Activated T-helper 17 cell treated with anti-CD3 and anti-CD28 coated beads, Interleukin-2, amount 50 U/mL, for 72 hours (primary cell): ENCODE data around the gene TUBB4B. TPM values are rescaled to one million over a fixed set of nuclear protein-coding genes. Genes with fewer than 3 reads are reported as not detected.

Experiments
- ATAC-seq: fragments of 150-1000 bp; cut with Tn5 transposase; replicated peaks from 2 replicates; pipeline ENCODE4 v1.10.0; 2021; ENCODE audit warnings: mild to moderate bottlenecking, moderate library complexity
- H3K27ac Mint-ChIP-seq: one replicate; pipeline ENCODE4 v1.8.0; 2022; ENCODE audit warnings: mixed read lengths
- H3K27me3 Mint-ChIP-seq: one replicate; pipeline ENCODE4 v1.8.0; 2022; ENCODE audit warnings: mixed read lengths
- H3K36me3 Mint-ChIP-seq: one replicate; pipeline ENCODE4 v1.8.0; 2022; ENCODE audit warnings: low read depth, mild to moderate bottlenecking, mixed read lengths
- H3K4me1 Mint-ChIP-seq: one replicate; pipeline ENCODE4 v1.8.0; 2022; ENCODE audit warnings: mixed read lengths
- H3K4me3 Mint-ChIP-seq: one replicate; pipeline ENCODE4 v1.8.0; 2022; ENCODE audit warnings: mild to moderate bottlenecking, mixed read lengths
- H3K9me3 Mint-ChIP-seq: one replicate; pipeline ENCODE4 v1.8.0; 2022; ENCODE audit warnings: mixed read lengths
- total RNA-seq, 2 donors: library from RNA; stranded (reverse); gene quantifications; one replicate each; pipeline ENCODE4 v1.2.3, GENCODE V29; 2022

Gene TUBB4B
- 100 to 1,000 TPM; 232 to 372 TPM for total RNA-seq

- Mint-ChIP-seq H3K4me1 (peaks cover 5% of the 10 kb centered on the region), H3K27me3 (no peaks in the 10 kb centered on the region), H3K4me3 (peak within 1 kb of the TSS; percentile 82), H3K9me3 (no peaks in the 10 kb centered on the region), H3K27ac (peak within 1 kb of the TSS; percentile 96), H3K36me3 (peaks cover 34% of the 10 kb centered on the region)
- ATAC-seq, result peak; percentile 87
These were observed at the start of gene TUBB4B for GRCh38 chr9:137240841-137241489. TUBB4B (plus strand) TSS chr9:137241287; CDS start chr9:137241361, 74 bp downstream.

- Mint-ChIP-seq H3K36me3 (peaks cover 8% of the 10 kb centered on the region), H3K4me1 (peaks cover 4% of the 10 kb centered on the region)
- ATAC-seq, result no peak
These were observed 49.2 kb upstream of the TUBB4B start for GRCh38 chr9:137191691-137192447.

GRCh38 chr9:137192448-137192780, 48.7 kb upstream of the TUBB4B start:
- ATAC-seq, result no peak
- Mint-ChIP-seq H3K9me3 (no peaks in the 10 kb centered on the region), H3K4me3 (no peak overlapping the region), H3K4me1 (peaks cover 3% of the 10 kb centered on the region), H3K36me3 (peaks cover 8% of the 10 kb centered on the region), H3K27me3 (no peaks in the 10 kb centered on the region), H3K27ac (no peak overlapping the region)

More at GRCh38 chr9:137191691-137192447, 49.2 kb upstream of the TUBB4B start:
- Mint-ChIP-seq H3K27ac (no peak overlapping the region), H3K9me3 (no peaks in the 10 kb centered on the region), H3K4me3 (no peak overlapping the region), H3K27me3 (no peaks in the 10 kb centered on the region)

- no peaks in the 10 kb centered on the region for H3K9me3 Mint-ChIP-seq
- no peaks in the 10 kb centered on the region for H3K4me1 Mint-ChIP-seq
- peaks cover 8% of the 10 kb centered on the region for H3K36me3 Mint-ChIP-seq
- no peaks in the 10 kb centered on the region for H3K27me3 Mint-ChIP-seq
- no peak for ATAC-seq
- H3K27ac Mint-ChIP-seq, result no peak overlapping the region
- no peak overlapping the region for H3K4me3 Mint-ChIP-seq
These were observed 48.2 kb upstream of the TUBB4B start for GRCh38 chr9:137192859-137193258.

- ATAC-seq, result no peak
- no peaks in the 10 kb centered on the region for H3K9me3 Mint-ChIP-seq
These were observed 47.3 kb upstream of the TUBB4B start for GRCh38 chr9:137193771-137194170.

GRCh38 chr9:137194388-137194787, 46.7 kb upstream of the TUBB4B start:
- H3K27me3 Mint-ChIP-seq, result no peaks in the 10 kb centered on the region
- H3K4me3 Mint-ChIP-seq, result no peak overlapping the region
- no peak for ATAC-seq
- no peaks in the 10 kb centered on the region for H3K4me1 Mint-ChIP-seq
- H3K27ac Mint-ChIP-seq, result no peak overlapping the region
- H3K36me3 Mint-ChIP-seq, result peaks cover 8% of the 10 kb centered on the region
- H3K9me3 Mint-ChIP-seq, result no peaks in the 10 kb centered on the region

More at GRCh38 chr9:137193771-137194170, 47.3 kb upstream of the TUBB4B start:
- Mint-ChIP-seq H3K27me3 (no peaks in the 10 kb centered on the region), H3K36me3 (peaks cover 8% of the 10 kb centered on the region), H3K27ac (no peak overlapping the region), H3K4me1 (no peaks in the 10 kb centered on the region), H3K4me3 (no peak overlapping the region)

- H3K4me1 Mint-ChIP-seq, result no peaks in the 10 kb centered on the region
- no peak overlapping the region for H3K27ac Mint-ChIP-seq
- no peaks in the 10 kb centered on the region for H3K27me3 Mint-ChIP-seq
- H3K36me3 Mint-ChIP-seq, result peaks cover 8% of the 10 kb centered on the region
- ATAC-seq, result no peak
- no peaks in the 10 kb centered on the region for H3K9me3 Mint-ChIP-seq
- no peak overlapping the region for H3K4me3 Mint-ChIP-seq
These were observed 46.2 kb upstream of the TUBB4B start for GRCh38 chr9:137194909-137195308.

GRCh38 chr9:137195525-137196220, 45.4 kb upstream of the TUBB4B start:
- ATAC-seq, result no peak
- Mint-ChIP-seq H3K4me1 (no peaks in the 10 kb centered on the region), H3K36me3 (peaks cover 6% of the 10 kb centered on the region), H3K27me3 (no peaks in the 10 kb centered on the region), H3K27ac (no peak overlapping the region), H3K9me3 (no peaks in the 10 kb centered on the region), H3K4me3 (no peak overlapping the region)

GRCh38 chr9:137198051-137198901, 42.8 kb upstream of the TUBB4B start:
- Mint-ChIP-seq H3K4me3 (no peak overlapping the region), H3K36me3 (no peaks in the 10 kb centered on the region), H3K27ac (no peak overlapping the region), H3K27me3 (no peaks in the 10 kb centered on the region), H3K4me1 (no peaks in the 10 kb centered on the region), H3K9me3 (no peaks in the 10 kb centered on the region)
- ATAC-seq, result no peak

- no peak for ATAC-seq
- Mint-ChIP-seq H3K27ac (no peak overlapping the region), H3K4me3 (peak overlapping the region; percentile 69), H3K9me3 (no peaks in the 10 kb centered on the region), H3K4me1 (no peaks in the 10 kb centered on the region), H3K27me3 (no peaks in the 10 kb centered on the region), H3K36me3 (no peaks in the 10 kb centered on the region)
These were observed 42.2 kb upstream of the TUBB4B start for GRCh38 chr9:137198902-137199283.

GRCh38 chr9:137199411-137200121, 41.5 kb upstream of the TUBB4B start:
- Mint-ChIP-seq H3K36me3 (no peaks in the 10 kb centered on the region), H3K4me1 (no peaks in the 10 kb centered on the region), H3K4me3 (peak overlapping the region; percentile 69), H3K9me3 (no peaks in the 10 kb centered on the region), H3K27ac (no peak overlapping the region), H3K27me3 (no peaks in the 10 kb centered on the region)
- ATAC-seq, result no peak

GRCh38 chr9:137200311-137201204, 40.5 kb upstream of the TUBB4B start, which contains the start of gene TPRN:
TPRN (minus strand) TSS chr9:137200741; CDS start chr9:137200711, 30 bp downstream.
- Mint-ChIP-seq H3K4me3 (peak within 1 kb of the TSS; percentile 85), H3K27me3 (no peaks in the 10 kb centered on the region), H3K27ac (peak within 1 kb of the TSS; percentile 66), H3K9me3 (no peaks in the 10 kb centered on the region), H3K36me3 (no peaks in the 10 kb centered on the region), H3K4me1 (no peaks in the 10 kb centered on the region)
- peak; percentile 98 for ATAC-seq
